NK-92 treated with Interleukin-12 subunit alpha and Interleukin-12 subunit beta, amount 100 ng/mL, for 24 hours (cell line): ENCODE results near the gene GRM7.

Experiments used
- DNase-seq: peaks from one replicate; lab custom pipeline; 2025; lab: John Stamatoyannopoulos, UW

Gene GRM7

GRCh38 chr3:7581831-7582230, 720.9 kb downstream of the GRM7 start:
- DNase-seq, result no peak

- no peak for DNase-seq
Observed at GRCh38 chr3:7585052-7585451, 724.1 kb downstream of the GRM7 start.

- no peak for DNase-seq
Observed at GRCh38 chr3:7588236-7588635, 727.3 kb downstream of the GRM7 start.

GRCh38 chr3:7589526-7589925, 728.6 kb downstream of the GRM7 start:
- DNase-seq, result no peak

GRCh38 chr3:7602297-7602696, 741.4 kb downstream of the GRM7 start:
- no peak for DNase-seq

- no peak for DNase-seq
Observed at GRCh38 chr3:7607083-7607482, 746.2 kb downstream of the GRM7 start.

GRCh38 chr3:7607676-7608075, 746.8 kb downstream of the GRM7 start:
- no peak for DNase-seq

GRCh38 chr3:7610634-7611033, 749.7 kb downstream of the GRM7 start:
- DNase-seq, result no peak

GRCh38 chr3:7615043-7615442, 754.1 kb downstream of the GRM7 start:
- no peak for DNase-seq

- DNase-seq, result no peak
Observed at GRCh38 chr3:7618606-7619005, 757.7 kb downstream of the GRM7 start.

GRCh38 chr3:7620401-7620800, 759.5 kb downstream of the GRM7 start:
- DNase-seq, result no peak

- no peak for DNase-seq
Observed at GRCh38 chr3:7621046-7621630, 760.2 kb downstream of the GRM7 start.

- no peak for DNase-seq
Observed at GRCh38 chr3:7621651-7622050, 760.7 kb downstream of the GRM7 start.

- no peak for DNase-seq
Observed at GRCh38 chr3:7625021-7625420, 764.1 kb downstream of the GRM7 start.

- DNase-seq, result no peak
Observed at GRCh38 chr3:7630351-7630911, 769.5 kb downstream of the GRM7 start.

- DNase-seq, result no peak
Observed at GRCh38 chr3:7630925-7631324, 770.0 kb downstream of the GRM7 start.

GRCh38 chr3:7632305-7632704, 771.4 kb downstream of the GRM7 start:
- DNase-seq, result no peak

GRCh38 chr3:7637694-7638093, 776.8 kb downstream of the GRM7 start:
- DNase-seq, result no peak

GRCh38 chr3:7638103-7638502, 777.2 kb downstream of the GRM7 start:
- no peak for DNase-seq

GRCh38 chr3:7640787-7641186, 779.9 kb downstream of the GRM7 start:
- no peak for DNase-seq

GRCh38 chr3:7646851-7647250, 785.9 kb downstream of the GRM7 start:
- no peak for DNase-seq

- no peak for DNase-seq
Observed at GRCh38 chr3:7650466-7650865, 789.6 kb downstream of the GRM7 start.

GRCh38 chr3:7651274-7651673, 790.4 kb downstream of the GRM7 start:
- DNase-seq, result no peak
